ENCODE data around the gene IQCE.
"Not testable (repeated sequence)": the region's sequence is repeated elsewhere in the genome, so short reads cannot be mapped to it uniquely, and the experiment has no call there.

IQCE gene

DNA sequence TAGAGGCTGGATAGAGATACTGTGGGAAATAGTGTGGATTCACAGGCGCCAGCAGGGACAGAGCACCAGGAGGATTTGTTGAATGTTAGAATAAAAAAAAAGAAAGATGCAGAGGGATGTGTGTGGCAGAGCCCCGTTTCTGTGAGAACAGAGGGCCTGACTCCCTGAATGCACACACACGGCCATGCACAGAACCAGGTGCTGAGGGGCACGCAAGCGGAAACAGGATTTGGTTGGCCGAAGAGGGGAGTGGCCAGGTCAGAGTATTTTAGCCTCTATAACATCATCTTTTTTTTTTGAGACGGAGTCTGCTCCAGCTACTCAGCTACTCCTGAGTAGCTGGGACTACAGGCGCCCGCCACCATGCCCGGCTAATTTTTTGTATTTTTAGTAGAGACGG lies 21.9 kb downstream of the IQCE start:
- no peak for DNase-seq

DNA sequence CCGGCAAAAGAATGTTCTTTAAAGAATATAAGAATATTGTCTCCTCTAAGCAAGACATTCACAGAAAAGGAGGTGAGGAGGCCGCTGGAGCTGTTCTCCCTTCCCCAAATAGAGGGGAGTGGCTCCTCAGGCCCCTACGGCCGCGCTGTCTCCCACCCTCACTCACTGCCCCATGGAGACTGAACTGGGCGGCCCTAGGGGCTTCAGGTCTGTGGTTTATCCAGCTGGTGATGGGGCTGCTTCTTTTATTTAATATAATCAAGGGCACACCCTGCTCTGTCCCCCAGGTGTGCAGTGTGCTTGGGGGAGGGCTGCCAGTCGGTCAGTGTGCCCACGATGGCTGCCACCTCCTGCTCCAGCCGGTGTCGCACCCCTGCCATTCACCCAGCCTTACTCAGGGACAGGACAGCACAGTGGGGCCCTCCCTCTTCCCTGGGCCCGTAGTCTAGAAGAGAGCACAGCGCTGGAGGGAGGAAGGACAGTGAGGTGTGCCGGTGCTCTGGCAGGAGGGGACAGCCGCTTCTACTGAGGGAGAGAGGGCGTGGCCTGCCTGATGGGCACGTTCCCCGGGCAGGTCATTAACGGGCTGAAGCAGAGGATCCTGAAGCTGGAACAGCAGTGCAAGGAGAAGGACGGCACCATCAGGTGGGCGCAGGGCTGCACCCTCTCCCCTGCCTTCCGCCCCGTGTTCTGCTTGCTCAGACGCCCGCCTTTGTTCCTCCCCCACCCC lies 23.4 kb downstream of the IQCE start:
- DNase-seq: no peak

DNA sequence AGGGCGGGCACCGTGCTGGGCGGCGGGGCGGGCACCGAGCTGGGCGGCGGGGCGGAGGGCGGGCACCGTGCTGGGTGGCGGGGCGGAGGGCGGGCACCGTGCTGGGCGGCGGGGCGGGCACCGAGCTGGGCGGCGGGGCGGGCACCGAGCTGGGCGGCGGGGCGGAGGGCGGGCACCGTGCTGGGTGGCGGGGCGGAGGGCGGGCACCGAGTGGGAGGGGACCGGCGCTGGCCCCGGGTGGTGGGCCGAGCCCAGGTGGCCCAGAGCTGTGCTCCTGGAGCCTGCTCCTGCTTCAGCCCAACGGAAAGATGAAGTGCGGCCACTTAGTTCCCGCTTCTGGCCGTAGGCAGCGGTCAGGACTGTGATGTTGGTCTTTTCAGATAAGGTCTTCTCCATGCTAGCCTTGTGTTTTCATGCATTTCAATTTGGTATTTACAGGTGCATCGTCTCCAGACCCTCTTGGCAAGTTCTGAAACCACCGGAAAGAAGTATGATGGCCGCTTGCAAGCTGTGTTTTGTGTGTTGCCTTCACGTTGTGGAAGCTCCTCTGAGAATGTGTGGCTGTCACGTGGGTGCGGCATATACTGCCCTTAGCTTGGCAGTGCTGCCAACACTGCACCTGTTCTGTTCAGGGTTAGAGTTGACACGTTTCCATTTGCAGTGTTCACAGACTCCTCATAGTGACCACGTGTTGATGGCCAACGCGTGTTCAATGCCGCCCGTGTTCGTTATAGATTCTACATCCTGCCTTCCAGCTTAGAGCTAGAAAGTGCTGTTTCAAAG lies 25.2 kb downstream of the IQCE start:
- no peak for DNase-seq

DNA sequence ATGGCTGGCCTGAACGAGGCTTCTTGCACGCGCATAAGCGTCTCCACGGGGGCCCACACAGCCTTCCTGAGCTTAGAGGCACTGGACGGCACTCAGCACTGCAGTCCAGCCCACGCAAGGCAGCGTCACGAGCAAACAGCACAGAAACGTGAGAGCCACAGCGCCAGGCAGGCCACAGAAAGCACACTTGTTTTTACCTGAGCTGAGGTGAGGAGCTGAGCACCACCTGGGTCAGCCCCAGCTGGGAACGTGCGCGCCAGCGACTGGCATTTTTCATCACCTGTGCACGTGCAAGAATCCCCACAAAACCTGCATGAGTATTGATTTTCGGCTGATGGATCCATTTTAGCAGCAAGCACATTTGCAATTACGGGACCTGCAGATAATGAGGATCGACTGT lies 26.7 kb downstream of the IQCE start:
- no peak for DNase-seq

DNA sequence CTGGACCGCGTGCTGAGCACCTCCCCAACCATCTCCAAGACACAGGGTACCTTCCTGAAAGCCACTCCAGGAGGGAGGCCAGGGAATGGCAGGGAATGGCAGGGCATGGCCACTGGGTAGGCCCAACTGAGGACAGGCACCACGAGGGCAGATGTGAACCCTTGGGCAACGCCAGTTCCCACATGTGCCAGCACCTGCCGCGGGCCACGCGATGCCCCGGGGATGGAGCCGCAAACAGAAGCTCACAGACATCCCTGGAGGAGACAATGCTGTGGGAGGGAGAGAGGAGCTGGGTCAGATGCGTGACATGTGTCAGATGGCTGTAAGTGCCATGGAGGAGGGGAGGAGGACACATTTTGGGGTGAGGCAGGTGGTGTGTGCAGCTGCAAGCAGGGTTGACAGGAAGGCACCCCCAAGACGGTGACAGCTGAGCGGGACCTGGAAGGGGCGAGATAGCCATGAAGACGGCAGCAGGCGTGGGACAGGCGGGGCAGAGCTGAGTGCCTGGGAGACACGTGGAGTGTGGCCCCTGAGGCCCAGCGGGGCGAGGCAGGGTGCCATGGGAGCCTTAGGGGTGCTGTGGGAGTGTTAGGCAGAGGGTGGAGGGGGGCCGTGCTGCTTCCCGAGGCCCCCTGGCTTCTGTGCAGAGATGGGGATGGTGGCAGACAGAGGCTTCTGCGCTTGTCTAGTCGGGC lies 27.7 kb downstream of the IQCE start:
- no peak for DNase-seq

DNA sequence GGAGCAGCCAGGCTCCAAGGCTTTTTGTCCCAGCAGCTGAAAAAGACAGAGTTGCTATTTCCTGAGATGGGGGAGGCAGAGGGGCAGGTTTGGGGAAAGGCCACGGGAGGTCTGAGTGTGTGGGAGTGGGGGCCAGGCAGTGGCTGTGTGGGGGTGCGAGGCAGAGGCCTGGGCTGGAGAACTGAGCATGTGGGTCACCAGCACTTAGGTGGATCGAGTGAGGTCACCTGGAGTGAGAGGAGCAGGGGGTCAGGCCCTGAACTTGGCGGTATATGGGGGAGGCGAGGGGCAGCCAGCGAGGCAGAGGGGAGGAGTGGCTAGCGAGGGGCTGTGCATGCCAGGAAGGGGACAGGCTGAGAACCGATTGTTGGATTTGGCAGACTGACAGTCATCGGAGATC lies 28.4 kb downstream of the IQCE start:
- no peak for DNase-seq

DNA sequence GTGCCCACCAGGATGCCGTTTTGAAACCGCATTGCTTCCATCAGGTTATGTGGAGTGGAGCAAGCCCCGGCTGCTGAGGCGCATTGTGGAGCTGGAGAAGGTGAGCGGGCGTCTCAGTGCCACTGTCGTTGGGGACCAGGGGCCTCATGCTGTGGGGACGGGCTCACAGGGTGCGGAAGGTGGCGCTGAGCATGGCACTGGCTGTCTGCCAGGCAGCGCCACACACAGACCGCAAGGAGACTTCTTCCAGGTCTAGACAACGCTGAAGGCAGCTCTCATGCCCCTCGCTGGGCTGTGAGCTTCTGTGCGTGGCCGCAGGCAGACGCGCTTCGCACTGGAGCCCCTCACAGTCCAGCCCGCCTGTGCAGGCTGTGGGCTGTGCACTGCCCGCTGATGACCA lies 29.0 kb downstream of the IQCE start:
- no peak for DNase-seq

DNA sequence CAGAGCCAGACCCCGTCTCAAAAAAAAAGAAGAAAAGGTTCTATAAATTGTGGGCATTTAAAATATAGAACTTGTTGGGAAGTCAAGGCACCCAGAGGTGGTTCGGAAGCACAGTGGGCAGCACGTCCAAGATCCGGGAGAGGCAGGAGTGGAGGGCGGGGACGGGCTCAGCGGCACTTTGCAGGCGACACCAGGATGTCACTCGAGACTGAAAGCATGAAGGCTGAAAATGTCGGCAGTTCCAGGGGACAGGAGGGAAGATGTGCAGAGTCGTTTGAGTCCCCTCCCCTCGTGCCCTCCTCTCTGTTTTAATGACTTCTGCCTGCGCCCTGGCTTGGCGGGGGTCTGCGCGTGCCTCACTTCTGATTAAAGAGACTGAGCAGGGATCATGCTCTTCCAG lies 30.6 kb downstream of the IQCE start:
- no peak for DNase-seq

DNA sequence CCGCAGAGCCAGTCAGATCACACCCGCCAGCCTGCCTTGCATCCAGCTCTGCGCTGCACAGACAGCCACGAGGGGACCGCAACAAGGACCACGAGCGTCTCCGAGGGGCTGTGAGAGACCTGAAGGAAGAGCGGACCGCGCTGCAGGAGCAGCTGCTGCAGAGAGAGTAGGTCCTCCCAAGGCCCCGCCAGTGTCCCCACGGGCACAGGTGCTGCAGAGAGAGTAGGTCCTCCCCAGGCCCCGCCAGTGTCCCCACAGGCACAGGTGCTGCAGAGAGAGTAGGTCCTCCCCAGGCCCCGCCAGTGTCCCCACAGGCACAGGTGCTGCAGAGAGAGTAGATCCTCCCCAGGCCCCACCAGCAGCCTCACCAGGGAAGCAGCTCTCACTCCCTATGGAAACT lies 31.2 kb downstream of the IQCE start:
- not testable (repeated sequence) for DNase-seq

DNA sequence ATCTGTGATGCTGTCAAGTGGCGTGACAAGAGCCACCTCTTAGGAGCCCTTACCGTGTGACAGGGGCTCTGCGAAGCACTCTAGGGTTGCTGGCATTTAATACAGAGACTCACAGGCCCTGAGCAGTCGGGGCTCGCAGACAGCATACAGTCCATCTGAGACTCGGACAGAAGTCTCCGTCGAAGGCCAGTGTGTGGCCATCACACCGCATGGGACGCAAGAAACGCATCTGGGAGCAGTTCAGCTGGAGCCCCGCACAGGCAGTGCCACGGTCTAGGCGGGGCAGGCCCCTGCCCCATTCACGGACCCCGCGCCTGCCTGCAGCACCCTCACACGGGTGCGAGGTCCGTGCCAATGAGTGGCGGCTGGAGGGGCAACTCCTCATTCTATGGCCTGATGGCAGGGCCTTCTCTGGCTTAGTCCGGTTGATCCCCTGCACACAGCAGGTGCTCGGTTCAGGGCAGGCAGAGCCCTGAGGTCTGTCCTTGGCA lies 33.6 kb downstream of the IQCE start:
- DNase-seq: no peak

DNA sequence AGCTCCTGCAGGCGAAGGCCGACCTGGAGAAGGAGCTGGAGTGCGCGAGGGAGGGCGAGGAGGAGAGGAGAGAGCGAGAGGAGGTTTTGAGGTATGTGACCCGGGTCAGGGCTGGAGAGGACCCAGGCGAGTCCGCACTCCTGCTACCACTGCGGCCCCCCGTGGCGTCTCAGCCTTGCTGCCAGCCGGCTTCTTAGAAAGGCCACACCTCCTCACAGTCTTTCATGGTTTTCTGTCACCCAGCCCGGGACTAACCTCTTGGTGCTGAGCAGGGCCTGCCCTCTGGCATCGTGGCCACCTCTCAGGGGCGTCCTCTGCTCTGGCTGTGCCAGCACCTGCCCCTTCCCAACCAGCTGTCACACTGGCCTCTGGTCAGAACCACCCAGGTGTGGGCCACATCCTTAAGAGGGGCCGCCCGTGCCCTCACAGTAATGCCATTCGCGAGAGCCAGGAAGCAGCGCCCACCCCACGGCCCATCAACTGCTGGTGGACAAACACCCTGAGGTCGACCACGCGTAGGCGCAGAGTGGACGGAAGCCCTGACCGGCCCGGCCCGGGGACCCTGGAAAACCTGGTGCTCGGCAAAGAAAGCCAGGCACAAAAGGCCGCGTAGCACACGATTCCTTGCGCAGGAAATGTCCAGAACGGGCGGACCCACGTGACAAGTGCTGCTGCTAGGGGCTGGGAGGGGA lies 34.4 kb downstream of the IQCE start:
- no peak for DNase-seq

DNA sequence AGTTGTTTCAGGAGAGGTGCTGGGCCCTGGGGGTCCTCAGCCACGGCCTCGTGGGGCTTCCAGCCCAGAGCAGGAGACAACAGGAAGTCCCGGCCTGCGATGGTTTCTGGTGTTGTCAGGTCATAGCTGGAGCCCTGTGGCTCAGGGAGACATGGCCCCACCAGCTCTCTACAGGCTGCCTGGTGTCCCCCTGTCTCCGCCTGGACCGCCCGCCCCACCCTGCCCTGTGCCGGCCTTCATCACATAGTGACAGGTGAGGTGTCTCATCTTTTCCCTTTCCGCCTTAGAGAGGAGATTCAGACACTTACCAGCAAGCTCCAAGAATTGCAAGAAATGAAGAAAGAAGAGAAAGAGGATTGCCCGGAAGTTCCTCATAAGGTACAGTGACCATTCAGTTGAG lies 35.8 kb downstream of the IQCE start:
- DNase-seq: no peak

DNA sequence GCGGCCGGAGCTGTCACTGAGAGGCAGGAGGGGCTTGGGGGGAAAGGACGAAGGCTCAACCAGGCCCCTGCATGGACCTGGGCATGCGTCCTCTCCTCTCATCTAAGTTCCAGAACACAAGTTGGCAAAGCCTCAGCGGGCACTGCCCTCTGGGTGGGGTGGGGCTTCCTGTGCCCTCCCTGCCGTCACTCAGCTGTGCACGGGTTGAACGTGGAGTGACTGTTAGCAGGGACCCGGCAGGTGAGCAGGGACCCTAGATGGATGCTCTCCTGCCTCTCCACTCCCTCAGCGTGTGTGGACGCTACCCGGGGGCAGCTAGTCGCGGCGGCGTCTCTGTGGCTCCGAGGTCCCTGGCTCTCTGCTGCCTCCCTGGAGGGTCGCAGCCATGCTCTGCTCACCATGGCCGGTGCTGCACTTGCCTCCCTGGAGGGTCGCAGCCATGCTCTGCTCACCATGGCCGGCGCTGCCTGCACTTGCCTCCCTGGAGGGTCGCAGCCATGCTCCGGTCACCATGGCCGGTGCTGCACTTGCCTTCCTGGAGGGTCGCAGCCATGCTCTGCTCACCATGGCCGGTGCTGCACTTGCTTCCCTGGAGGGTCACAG lies 36.6 kb downstream of the IQCE start:
- no peak for DNase-seq

DNA sequence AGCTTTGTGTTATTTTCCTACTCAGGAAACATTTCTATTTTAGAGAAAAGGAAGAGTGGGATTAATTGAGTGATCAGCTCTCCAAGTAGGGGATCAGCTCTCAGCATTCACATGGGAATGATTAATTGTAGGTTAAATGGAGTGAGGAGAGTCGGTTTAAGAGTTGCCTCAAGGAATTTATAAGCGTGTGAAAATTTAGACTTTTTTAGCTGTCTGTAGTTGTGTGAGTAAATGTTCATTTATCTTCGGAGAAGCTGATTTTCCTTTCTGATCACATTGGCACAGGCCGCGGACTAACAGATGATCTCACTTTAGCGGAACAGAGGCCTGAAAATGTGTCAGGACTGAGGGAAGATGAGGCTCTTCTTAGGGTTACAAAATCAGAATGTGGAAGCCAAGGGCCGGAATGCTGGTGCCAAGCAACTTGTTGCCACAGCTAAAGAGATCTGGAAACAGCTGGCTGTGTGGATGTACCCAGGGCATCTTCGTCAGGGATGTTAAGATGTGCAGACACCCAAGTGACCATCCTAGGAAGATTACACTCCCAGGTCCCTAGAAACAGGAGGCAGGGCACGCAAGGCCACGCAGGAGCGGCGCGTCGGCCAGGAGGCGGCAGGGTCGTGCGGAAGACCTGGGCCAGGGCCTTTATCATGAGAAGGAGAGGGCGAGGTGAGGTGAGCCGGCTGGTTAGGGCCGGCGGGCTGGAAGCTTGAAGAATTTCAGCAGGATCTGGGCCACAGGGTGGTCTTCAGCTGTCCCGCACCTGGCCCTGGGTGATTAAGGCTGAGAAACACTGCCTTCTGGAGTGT lies 37.9 kb downstream of the IQCE start:
- DNase-seq: no peak

DNA sequence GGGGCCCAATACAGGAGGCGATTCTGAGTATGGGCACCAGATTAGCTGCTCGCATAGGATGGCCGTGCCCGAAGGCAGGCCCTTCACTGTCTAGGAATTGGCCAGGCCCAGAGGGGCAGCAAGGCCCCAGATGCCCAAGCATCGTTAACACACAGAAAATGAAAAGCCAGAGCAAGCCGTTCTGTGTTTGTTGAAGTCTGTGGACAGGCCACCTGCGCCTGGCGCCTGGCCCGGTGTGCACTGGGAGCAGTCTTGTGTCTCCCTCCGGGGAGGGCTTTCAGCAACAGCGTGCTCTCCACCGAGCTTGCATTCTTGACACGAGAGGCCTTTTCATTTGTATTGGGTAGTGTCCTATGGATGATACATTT lies 38.5 kb downstream of the IQCE start:
- DNase-seq: no peak

DNA sequence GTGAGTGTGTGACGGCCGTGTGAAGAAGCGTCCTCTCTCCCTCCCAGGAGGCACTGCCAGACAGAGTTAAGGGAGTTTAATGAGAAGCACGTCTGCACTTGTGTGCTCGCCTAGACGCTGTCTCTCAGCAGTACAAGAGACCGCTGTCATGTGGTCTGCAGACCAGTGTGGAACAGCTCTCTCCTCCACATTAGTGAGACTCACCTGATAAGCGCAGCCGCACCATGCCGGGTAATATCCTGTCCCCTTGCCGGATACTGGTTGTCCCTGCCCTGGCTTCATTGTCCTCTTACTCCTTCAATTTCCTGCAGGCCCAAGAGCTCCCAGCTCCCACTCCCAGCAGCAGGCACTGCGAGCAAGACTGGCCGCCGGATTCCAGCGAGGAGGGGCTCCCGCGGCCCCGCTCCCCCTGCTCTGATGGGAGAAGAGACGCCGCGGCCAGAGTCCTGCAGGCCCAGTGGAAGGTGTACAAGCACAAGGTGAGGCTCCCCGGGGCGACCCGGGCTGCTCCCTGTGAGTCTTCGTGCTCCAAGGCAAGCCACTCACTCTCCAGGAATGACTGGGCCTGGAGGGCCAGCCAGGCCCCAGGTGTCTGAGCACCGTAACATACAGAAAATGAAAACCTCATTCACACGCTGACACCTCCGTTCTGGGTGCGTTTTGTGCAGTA lies 39.5 kb downstream of the IQCE start:
- no peak for DNase-seq

DNA sequence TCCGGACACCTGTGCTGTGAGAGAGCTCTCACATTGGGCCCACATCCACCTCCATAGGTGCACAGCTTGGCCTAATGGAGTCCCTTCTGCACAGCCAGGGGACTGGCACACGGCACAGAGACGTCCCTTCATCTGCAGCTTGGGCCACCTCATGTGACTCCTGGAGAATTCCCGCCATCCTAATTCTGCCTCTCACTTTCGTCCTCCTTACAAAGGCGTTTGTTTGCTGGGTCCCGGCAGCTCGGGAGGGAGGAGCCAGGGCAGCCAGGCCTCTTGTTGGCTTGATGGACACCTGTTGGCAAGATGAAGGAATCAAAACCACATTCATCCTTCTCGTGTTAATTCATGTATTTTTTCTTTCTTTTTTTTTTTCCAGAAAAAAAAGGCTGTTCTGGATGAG lies 42.3 kb downstream of the IQCE start:
- DNase-seq: no peak

DNA sequence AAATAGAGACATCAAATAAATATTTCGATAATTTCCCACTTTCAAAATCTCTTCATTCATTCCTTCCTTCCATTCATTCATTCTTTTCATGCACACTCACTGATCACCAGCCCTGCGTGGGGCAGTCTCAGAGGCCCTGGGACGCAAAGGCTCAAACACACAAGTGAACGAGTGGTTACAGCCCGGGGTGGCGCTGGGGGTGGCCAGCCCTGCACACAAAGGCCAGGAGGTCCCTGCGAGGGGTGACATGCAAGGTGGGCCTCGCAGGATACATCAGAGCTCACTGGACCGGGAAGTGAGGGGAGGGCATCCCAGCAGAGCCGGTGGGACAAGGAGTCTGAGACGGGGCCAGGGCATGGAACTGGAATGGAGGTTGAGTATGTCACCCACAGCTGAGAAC lies 43.1 kb downstream of the IQCE start:
- no peak for DNase-seq

DNA sequence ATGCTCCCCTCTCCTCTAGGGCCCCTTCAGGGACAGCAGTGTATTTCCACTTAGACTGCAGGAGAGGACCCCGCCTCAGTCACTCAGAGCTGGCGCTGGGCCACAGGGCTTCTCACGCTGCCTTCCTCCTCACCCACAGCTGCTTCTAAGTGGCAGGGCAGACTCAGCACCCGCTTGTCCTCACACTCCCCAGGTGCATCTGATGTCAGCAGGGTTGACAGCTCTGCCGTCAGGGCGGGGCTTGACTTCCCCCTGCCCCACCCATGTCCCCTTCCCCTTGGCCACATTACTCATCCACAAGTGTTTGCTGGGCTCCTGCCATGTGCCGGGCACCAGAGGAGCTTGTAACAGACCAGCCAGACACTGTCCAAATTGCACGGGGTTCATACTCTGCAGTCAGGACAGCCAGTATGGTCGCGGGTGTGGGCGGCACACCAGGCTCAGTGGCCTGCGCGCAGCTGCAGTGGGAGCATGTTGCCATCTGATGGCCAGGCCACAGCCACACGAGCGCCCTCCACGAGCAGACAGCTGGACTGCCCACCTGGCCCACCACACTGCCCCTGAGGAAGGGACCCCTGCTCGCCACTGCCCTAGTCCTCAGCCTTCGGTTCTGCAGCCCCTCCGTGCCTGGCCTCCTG lies 43.7 kb downstream of the IQCE start:
- no peak for DNase-seq

DNA sequence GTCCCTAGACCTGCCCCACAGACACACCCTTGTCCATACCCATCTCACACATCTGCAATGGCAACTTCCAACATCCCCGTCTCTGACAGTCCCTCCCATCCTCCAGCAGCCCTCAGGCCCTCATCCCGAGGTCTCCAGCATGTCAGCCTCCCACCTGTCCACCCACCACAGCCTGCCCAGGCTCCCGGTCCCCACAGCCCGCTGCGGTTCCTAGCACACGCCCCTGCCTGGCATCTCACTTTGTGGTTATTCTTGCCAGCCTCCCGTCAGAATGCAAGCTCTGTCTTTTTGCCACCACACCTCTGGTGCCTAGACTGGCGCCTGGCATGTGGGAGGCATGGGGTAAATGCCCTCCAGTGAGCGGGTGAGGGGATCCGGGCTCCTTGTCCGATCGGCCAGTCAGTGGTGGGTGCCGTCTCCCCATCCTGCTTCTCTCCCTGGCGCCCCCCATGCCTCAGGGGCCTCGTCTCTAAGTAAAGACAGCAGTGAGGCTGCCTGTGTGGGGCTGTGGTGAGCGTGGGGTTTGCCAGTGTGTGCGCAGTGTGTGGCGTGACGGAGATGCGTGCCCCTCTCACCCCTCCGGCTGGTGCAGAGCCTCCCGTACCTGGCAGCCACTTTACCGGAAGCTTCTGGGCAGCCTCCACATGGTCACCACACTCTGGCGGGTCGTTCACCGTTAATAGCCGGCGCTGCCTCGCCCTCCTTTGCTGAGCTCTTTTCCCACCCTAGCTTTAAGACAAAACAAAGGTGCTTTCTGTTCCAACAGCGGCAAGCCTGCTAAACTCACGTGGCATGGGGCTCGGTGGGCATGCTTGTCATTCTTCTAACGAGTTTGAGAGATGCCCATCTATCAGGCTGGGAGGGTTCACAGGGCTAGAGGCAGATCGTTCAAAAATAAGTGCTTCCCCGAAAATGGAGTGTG lies 44.5 kb downstream of the IQCE start:
- no peak for DNase-seq
